ENCODE measurements around the gene ATG13.

The ATG13 gene

GRCh38 chr11:46657186-46657585, 39.8 kb downstream of the ATG13 start:
- TF ChIP-seq ZNF488 (tag by site-specific recombination; IDR thresholded peaks at IDR 0.05), result no peak
- TF ChIP-seq ZNF433 (tag by site-specific recombination; IDR thresholded peaks at IDR 0.05; ENCODE audit: low read depth), result no peak
- no peak for TF ChIP-seq BCL11A (tag by site-specific recombination; IDR thresholded peaks at IDR 0.05; ENCODE audit: low read depth)
- TF ChIP-seq ZNF501 (tag by site-specific recombination; IDR thresholded peaks at IDR 0.05), result no peak
- no peak for TF ChIP-seq SP7 (tag by site-specific recombination; IDR thresholded peaks at IDR 0.05)
- TF ChIP-seq ZNF324 (tag by site-specific recombination; IDR thresholded peaks at IDR 0.05), result no peak
- TF ChIP-seq ZNF292 (tag by site-specific recombination; IDR thresholded peaks at IDR 0.05; ENCODE audit: borderline replicate concordance, low read depth), result no peak
- TF ChIP-seq ZNF623 (tag by site-specific recombination; IDR thresholded peaks at IDR 0.05), result no peak
- no peak for TF ChIP-seq ZNF10 (tag by site-specific recombination; IDR thresholded peaks at IDR 0.05)
- no peak for TF ChIP-seq TRIM28 (IDR thresholded peaks at IDR 0.05; ENCODE audit: borderline replicate concordance, low read length)
- no peak for TF ChIP-seq ZBTB26 (tag by site-specific recombination; optimal IDR thresholded peaks at IDR 0.05)
- TF ChIP-seq ZNF513 (tag by site-specific recombination; IDR thresholded peaks at IDR 0.05), result no peak
- TF ChIP-seq HOXD13 (CRISPR knock-in tag; IDR thresholded peaks at IDR 0.05; ENCODE audit: borderline replicate concordance), result no peak
- TF ChIP-seq SCRT1 (tag by site-specific recombination; IDR thresholded peaks at IDR 0.05; ENCODE audit: borderline replicate concordance), result no peak
- CTCF ChIA-PET, result interaction anchor here (0.6 to 0.9 kb wide), 2 partner anchors 32 to 1782 kb away, joined by 3 to 4 read pairs; no protein-coding TSS in a partner anchor
- H3K4me1 ChIP-seq (ENCODE audit: control insufficient read depth, insufficient read depth, low read length), result no peaks in the 10 kb centered on the region
- H3K27ac ChIP-seq (ENCODE audit: extremely low read depth, low read depth, low read length), result no peak overlapping the region
- H3K36me3 ChIP-seq (ENCODE audit: control insufficient read depth in 2 of 2, insufficient read depth in 1 of 2, low read length in 2 of 2), result peaks cover 17 to 76% of the 10 kb centered on the region in 2 experiments
- no peak overlapping the region for H3K4me3 ChIP-seq (ENCODE audit: low read depth, low read length)
- H3K9me3 ChIP-seq (ENCODE audit: control insufficient read depth, insufficient read depth, low read depth, low read length), result no peaks in the 10 kb centered on the region
- POLR2A ChIA-PET, result no interaction called here

GRCh38 chr11:46658259-46658658, 40.9 kb downstream of the ATG13 start:
- Histone ChIP-seq H3K4me1 (ENCODE audit: control insufficient read depth, insufficient read depth, low read length) (no peaks in the 10 kb centered on the region), H3K27ac (ENCODE audit: extremely low read depth, low read depth, low read length) (no peak overlapping the region), H3K36me3 (ENCODE audit: control insufficient read depth in 2 of 2, insufficient read depth in 1 of 2, low read length in 2 of 2) (peaks cover 14 to 74% of the 10 kb centered on the region in 2 experiments), H3K4me3 (ENCODE audit: low read depth, low read length) (no peak overlapping the region), H3K9me3 (ENCODE audit: control insufficient read depth, insufficient read depth, low read depth, low read length) (no peaks in the 10 kb centered on the region)
- ChIA-PET POLR2A (interaction anchor here (0.6 kb wide), 1 partner anchor 249 kb away, joined by 3 read pairs; no protein-coding TSS in a partner anchor), CTCF (no interaction called here)
- TF ChIP-seq ZFP69B (tag by site-specific recombination; IDR thresholded peaks at IDR 0.05) (no peak), KLF9 (tag by site-specific recombination; IDR thresholded peaks at IDR 0.05; ENCODE audit: low read depth) (no peak), ZNF391 (tag by site-specific recombination; IDR thresholded peaks at IDR 0.05; ENCODE audit: borderline replicate concordance, low read depth) (no peak), ZNF133 (tag by site-specific recombination; IDR thresholded peaks at IDR 0.05) (no peak), FEZF1 (tag by site-specific recombination; IDR thresholded peaks at IDR 0.05) (no peak)

GRCh38 chr11:46659908-46660307, 42.6 kb downstream of the ATG13 start:
- ChIA-PET CTCF (interaction anchor here (0.8 kb wide), 1 partner anchor 10 kb away, joined by 4 read pairs; no protein-coding TSS in a partner anchor), POLR2A (no interaction called here)
- peaks cover 14 to 79% of the 10 kb centered on the region in 2 experiments for H3K36me3 ChIP-seq (ENCODE audit: control insufficient read depth in 2 of 2, insufficient read depth in 1 of 2, low read length in 2 of 2)
- H3K27ac ChIP-seq (ENCODE audit: extremely low read depth, low read depth, low read length), result no peak overlapping the region
- H3K4me3 ChIP-seq (ENCODE audit: low read depth, low read length), result no peak overlapping the region
- H3K4me1 ChIP-seq (ENCODE audit: control insufficient read depth, insufficient read depth, low read length), result no peaks in the 10 kb centered on the region
- H3K9me3 ChIP-seq (ENCODE audit: control insufficient read depth, insufficient read depth, low read depth, low read length), result no peaks in the 10 kb centered on the region
- no peak for TF ChIP-seq TSHZ1 (tag by site-specific recombination; IDR thresholded peaks at IDR 0.05; ENCODE audit: borderline replicate concordance)
- no peak for TF ChIP-seq FEZF1 (tag by site-specific recombination; IDR thresholded peaks at IDR 0.05)
- TF ChIP-seq GLI2 (tag by site-specific recombination; IDR thresholded peaks at IDR 0.05; ENCODE audit: borderline replicate concordance, low read depth), result no peak
- no peak for TF ChIP-seq ZNF521 (tag by site-specific recombination; IDR thresholded peaks at IDR 0.05)
- 0 out of 2 replicates have a peak, but pooled peaks have one; percentile 29 for TF ChIP-seq PRDM1 (tag by site-specific recombination; IDR thresholded peaks at IDR 0.05)
- TF ChIP-seq ZNF398 (tag by site-specific recombination; IDR thresholded peaks at IDR 0.05), result no peak

Data from HEK293 (cell line).